Chondrocyte (in vitro differentiated cells): Measurements from ENCODE around the gene KCND3. TPM values are rescaled to one million over a fixed set of nuclear protein-coding genes. Genes with fewer than 3 reads are reported as not detected.

ENCODE experiments used
- DNase-seq: peaks from one replicate; pipeline ENCODE4 v3.0.0; 2021; ENCODE audit warnings: mixed read lengths, low spot score
- H3K27ac Mint-ChIP-seq: one replicate; pipeline ENCODE4 v1.8.0; 2021; ENCODE audit warnings: mild to moderate bottlenecking, moderate library complexity, mixed read lengths; ENCODE audit not compliant: unreplicated experiment
- H3K27me3 Mint-ChIP-seq: 2 replicates; pipeline ENCODE4 v1.8.0; 2021; ENCODE audit warnings: low read depth, mixed read lengths
- H3K36me3 Mint-ChIP-seq: 2 replicates; pipeline ENCODE4 v1.8.0; 2021; ENCODE audit warnings: low read depth, mixed read lengths
- H3K4me1 Mint-ChIP-seq: 2 replicates; pipeline ENCODE4 v1.8.0; 2021; ENCODE audit warnings: low read depth, mild to moderate bottlenecking, mixed read lengths
- H3K4me3 Mint-ChIP-seq: one replicate; pipeline ENCODE4 v1.8.0; 2021; ENCODE audit warnings: mild to moderate bottlenecking, moderate library complexity, mixed read lengths; ENCODE audit not compliant: unreplicated experiment
- H3K9me3 Mint-ChIP-seq: 2 replicates; pipeline ENCODE4 v1.8.0; 2021; ENCODE audit warnings: low read depth, mixed read lengths
- CTCF ChIP-seq: fragments of 200-600 bp; sonication (generic); IDR thresholded peaks from 2 replicates; pipeline ENCODE4 v1.5.0; 2021; ENCODE audit warnings: antibody characterized with exemption, mild to moderate bottlenecking, moderate library complexity
- total RNA-seq: library from RNA; stranded (reverse); gene quantifications from 3 replicates; pipeline ENCODE4 v1.2.1, GENCODE V29; 2021

The KCND3 gene
- total RNA-seq, 1 donor from 2014 or later = 0.99 TPM

- Mint-ChIP-seq H3K9me3 (no peaks in the 10 kb centered on the region), H3K4me3 (no peak overlapping the region), H3K4me1 (no peaks in the 10 kb centered on the region), H3K27me3 (peaks cover 50% of the 10 kb centered on the region), H3K27ac (no peak overlapping the region), H3K36me3 (peaks cover 3% of the 10 kb centered on the region)
- no peak for DNase-seq
- no peak for TF ChIP-seq CTCF
Observed at GRCh38 chr1:112001436-112001835, 12.0 kb upstream of the KCND3 start.

GRCh38 chr1:112000048-112000447 lies 10.6 kb upstream of the KCND3 start:
- no peaks in the 10 kb centered on the region for H3K9me3 Mint-ChIP-seq
- DNase-seq = no peak
- no peaks in the 10 kb centered on the region for H3K4me1 Mint-ChIP-seq
- peaks cover 3% of the 10 kb centered on the region for H3K36me3 Mint-ChIP-seq
- H3K27me3 Mint-ChIP-seq = peaks cover 51% of the 10 kb centered on the region
- no peak overlapping the region for H3K4me3 Mint-ChIP-seq
- no peak overlapping the region for H3K27ac Mint-ChIP-seq
- TF ChIP-seq CTCF = no peak

- Mint-ChIP-seq H3K27ac (no peak overlapping the region), H3K27me3 (peaks cover 50% of the 10 kb centered on the region), H3K4me1 (no peaks in the 10 kb centered on the region), H3K4me3 (no peak overlapping the region), H3K9me3 (no peaks in the 10 kb centered on the region), H3K36me3 (peaks cover 3% of the 10 kb centered on the region)
- DNase-seq = no peak
- no peak for TF ChIP-seq CTCF
Observed at GRCh38 chr1:111998332-111998731, 8.9 kb upstream of the KCND3 start.

- peaks cover 39% of the 10 kb centered on the region for H3K27me3 Mint-ChIP-seq
- no peak overlapping the region for H3K4me3 Mint-ChIP-seq
- TF ChIP-seq CTCF = no peak
- no peak overlapping the region for H3K27ac Mint-ChIP-seq
- H3K36me3 Mint-ChIP-seq = no peaks in the 10 kb centered on the region
- peaks cover 16% of the 10 kb centered on the region for H3K4me1 Mint-ChIP-seq
- no peak for DNase-seq
- H3K9me3 Mint-ChIP-seq = no peaks in the 10 kb centered on the region
Observed at GRCh38 chr1:111992476-111992875, 3.0 kb upstream of the KCND3 start.

- Mint-ChIP-seq H3K4me3 (peak overlapping the region; percentile 79), H3K4me1 (peaks cover 16% of the 10 kb centered on the region), H3K27me3 (peaks cover 45% of the 10 kb centered on the region), H3K36me3 (no peaks in the 10 kb centered on the region), H3K27ac (no peak overlapping the region), H3K9me3 (no peaks in the 10 kb centered on the region)
- peak; percentile 77 for TF ChIP-seq CTCF
- DNase-seq = peak; percentile 90
Observed at GRCh38 chr1:111990878-111991718, 1.6 kb upstream of the KCND3 start.
